IPS DF 19.7 (cell line): ENCODE data around the gene DNAAF3.

Source experiments
- DNase-seq: peaks from one replicate; pipeline ENCODE4 v3.0.0-alpha.2; 2013; ENCODE audit warnings: low read depth, low spot score

The DNAAF3 gene

DNA sequence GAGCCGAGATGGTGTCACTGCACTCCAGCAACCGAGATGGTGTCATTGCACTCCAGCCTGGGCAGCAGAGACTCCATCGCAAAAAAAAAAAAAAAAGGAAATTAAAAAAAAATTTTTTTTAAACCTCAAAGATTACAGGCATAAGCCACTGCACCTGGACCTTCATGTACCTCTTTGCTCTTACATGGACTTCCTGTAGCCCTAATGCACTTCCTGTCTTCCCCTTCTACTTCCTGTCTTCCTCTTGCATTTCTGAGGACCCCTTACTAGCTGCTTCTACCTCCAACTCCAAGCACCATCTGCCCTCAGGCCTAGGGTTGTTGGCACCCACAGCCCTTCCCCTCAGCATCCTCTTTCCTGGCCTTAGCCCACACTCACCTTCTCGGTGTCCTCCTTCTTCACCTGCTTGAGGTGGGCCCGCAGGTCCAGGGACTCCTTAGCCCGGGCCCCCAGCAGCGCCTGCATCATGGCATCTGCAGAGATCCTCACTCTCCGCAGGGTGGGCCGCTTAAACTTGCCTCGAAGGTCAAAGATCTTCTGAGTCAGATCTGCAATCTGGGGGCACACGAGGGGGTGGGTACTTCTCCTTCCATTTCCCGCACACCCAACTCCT, 12.7 kb downstream of the DNAAF3 start:
- no peak for DNase-seq

DNA sequence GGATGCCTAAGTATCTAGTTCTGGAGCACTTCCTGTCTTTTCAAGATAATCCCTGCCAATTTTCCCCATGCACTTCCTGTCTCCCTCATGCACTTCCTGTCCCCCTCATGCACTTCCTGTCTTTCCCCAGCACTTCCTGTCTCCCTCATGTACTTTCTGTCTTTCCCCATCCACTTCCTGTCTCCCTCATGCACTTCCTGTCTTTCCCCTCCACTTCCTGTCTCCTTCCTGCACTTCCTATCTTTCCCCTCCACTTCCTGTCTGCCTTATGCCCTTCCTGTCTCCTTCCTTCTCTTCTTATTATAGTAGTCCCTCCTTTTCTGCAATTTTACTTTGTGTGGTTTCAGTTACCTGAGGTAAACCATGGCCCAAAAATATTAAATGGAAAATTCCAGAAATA, 14.4 kb downstream of the DNAAF3 start:
- DNase-seq = no peak

DNA sequence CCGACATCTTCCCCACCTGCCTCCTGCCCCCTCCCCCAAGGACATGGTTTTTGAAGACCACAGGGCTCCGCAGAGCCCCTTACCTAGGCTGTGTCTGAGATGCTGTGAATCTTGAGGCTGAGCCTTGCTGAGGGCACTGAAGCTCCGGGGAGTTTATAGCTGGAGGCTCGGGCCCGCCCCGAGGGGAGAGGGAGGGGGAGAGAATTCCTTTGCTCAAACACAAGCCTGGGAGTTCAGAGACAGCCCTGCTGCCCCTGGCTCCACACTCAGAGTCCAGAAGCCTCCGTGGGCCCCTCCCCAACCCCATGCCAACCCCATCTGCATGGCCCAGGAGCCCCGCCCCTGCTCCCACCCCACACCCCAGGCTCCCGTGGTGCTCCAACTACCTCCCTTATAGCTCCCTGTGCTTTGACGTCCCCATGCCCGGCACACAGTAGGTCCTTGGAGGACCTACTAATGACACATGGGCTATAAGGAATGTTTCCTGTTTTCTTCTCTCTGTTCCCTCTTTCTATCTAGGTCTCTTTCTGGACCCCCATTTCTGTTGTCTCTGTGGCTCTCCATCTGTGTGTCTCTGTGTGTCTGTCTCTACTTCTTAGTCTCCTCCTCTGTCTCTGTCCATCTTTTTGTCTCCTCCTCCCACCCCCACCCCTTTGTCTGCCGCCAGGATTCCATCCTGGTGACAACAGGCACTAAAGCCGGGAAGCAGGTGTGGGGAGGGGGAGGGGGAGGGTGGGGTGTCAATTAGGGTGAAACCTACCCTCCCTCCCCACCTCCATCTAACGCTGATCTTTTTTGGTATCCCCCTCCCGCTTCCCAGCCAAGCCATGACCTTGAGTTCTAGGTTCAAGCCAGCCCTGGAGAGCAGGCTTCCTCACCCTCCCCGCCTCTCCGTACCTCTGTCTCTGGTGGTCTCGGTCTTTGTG, 17.1 kb downstream of the DNAAF3 start, which contains the start of gene TNNT1:
TNNT1 (minus strand) TSS at position 129 of the 926 bp plus-strand sequence. CDS start 2,049 bp downstream, outside the sequence.
- DNase-seq = no peak

GRCh38 chr19:55147545-55148251, 18.7 kb downstream of the DNAAF3 start:
- DNase-seq = no peak

DNA sequence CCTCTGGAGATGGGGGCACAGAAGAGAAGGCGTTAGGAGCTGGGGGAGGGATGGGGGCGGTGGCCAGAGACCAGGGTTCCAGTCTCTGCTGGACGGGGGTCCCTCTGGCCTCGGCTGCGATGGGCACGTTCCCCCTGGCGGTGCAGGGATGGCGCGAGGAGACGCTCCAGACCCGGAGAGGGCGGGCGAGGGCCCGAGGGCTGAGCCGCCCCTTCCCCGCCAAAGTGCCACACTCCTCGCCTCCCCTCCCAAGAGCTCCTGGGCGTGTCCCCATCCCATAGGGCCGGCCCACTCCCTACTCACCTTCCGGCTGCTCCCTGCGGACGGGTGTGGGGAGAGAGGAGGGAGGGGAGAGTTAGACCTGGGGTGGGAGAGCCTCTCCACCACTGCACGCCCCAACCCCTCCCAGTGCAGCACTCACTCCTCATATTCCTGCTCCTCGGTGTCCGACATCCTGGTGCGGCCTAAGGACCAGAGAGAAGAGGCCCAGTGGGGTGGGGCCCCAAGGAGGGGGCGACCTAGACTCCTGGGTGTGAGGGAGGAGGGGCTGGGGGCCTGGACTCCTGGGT, 19.6 kb downstream of the DNAAF3 start:
- no peak for DNase-seq

DNA sequence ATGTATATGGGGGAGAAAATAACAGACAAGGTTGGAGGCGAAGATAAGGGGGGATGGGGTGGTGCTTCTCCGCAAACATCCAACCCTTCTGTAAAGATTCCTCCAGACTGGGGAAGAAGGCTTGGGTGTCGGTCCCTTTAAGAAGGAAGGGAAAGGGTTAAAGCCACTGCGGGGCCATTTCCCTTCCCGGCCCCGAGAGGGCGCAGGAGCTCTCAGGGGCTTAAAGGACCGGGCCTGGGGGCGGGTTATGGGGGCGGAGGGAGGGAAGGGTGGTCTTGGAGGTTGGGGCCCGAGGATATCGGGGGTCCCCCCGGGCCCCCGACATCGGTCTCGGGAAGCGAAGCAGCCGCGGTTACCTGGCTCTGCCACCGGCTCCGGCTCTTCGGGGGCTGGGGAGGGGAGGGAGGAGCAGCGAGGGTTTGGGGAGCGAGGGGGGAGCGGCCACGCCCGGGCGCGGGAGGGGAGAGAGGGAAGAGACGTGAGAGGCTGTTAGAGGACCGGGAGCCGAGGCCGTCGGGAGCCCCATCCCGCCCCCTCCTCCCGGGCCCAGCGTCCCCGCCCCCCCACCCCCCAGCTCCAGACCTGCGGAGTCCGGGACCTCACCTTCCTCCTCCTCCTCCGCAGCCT, 20.2 kb downstream of the DNAAF3 start:
- no peak for DNase-seq

GRCh38 chr19:55145232-55145631, 21.2 kb downstream of the DNAAF3 start:
- DNase-seq = no peak

- no peak for DNase-seq
Observed at GRCh38 chr19:55141696-55142095, 24.7 kb downstream of the DNAAF3 start.

GRCh38 chr19:55137915-55138314, 28.5 kb downstream of the DNAAF3 start:
- DNase-seq = no peak

DNA sequence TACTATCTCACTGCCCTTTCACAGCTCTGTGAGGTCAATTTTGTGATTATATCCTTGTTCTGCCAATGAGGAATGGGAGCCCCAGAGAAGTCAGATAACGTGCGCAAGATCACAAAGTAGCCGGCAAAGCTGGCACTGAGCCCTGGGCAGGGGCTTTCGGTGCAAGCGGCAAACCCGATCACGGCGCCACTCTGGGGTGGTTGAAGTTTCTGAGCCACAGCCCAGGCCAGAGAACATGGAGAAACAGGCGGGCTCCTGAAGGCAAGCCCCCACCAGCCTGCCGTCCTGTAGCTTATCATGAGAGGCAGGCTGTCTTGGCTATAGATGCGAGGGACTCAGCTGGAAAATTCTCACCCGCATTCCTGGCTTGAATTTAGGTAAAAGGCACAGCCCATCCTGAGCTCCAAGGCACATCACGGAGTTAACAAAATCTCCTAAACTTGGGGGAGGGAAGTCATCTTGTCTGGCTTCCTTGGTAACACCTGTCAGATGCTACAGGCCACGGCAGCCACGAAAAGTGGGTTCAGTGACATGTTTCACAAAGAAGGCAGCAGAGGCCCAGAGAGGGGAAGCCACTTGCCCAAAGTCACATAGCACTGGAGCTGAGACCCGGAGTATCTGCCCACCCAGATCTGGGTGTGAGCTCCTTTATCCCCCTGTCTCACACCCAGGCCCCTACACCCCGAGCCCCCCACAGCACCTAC, 29.9 kb downstream of the DNAAF3 start:
- DNase-seq = no peak

- no peak for DNase-seq
Observed at GRCh38 chr19:55134736-55135135, 31.7 kb downstream of the DNAAF3 start.

DNA sequence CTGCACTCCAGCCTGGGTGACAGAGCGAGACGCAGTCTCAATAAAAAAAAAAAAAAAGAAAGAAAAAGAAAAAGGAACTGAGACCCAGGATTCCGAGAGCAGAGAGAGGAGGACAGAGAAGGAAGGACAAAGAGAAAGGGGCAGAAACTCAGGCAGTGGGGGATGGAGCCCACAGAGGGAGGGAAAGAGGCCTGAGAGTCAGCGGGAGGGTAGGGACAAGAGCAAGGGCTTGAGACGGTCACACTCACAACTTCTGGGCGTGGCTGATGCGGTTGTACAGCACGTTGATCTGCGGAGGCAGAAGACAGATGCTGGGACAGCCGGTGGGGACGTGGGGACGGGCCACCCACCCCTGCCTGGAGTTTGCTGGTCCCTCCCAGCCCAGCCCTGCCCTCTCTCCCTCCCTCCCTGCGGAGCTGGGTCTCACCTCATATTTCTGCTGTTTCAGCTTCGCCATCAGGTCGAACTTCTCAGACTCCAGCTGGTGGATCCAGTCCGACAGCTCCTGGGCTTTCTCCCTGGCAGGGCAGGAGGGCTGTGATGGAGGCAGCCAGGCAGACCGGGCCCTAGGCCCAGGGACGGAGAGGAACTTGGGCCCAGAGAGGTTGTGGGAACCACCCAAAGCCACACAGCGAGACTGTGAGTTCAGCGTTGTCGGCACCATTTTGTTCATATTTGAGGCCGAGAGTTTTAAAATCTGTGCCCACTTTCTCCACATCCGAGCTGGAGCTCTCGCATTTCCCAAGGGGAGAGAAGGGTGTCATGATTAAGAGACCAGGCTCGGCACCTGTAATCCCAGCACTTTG, 32.6 kb downstream of the DNAAF3 start:
- DNase-seq = no peak

DNA sequence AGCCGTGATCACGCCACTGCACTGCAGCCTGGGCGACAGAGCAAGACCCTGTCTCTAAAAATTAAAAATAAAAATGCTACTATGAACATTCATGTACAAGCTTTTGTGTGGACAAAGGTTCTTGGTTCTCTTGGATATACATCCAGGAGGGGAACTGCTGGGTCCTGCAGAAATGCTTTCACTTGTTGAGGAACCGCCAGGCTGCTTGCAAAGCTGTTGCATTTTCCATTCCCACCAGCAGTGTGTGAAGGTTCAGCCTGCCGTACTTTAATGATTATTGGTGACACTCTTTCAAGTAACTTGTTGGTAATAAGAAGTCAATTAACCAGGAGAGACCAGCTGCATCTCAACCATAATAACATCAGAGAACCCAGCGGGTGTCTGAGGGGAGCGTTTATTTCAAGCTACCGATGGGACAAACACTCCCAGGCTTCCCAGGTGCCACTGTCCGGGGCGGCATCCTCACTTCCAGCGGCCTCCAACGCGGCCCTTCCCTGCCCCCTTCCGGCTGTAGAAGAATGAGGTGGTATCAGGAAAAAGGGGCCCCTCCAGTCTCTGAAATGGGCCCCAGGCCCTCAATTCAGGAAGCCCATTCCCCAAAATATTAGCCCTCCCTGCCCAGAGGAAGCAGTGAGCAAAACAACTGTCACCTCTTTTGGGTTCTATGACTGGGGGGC, 33.8 kb downstream of the DNAAF3 start:
- DNase-seq = no peak

DNA sequence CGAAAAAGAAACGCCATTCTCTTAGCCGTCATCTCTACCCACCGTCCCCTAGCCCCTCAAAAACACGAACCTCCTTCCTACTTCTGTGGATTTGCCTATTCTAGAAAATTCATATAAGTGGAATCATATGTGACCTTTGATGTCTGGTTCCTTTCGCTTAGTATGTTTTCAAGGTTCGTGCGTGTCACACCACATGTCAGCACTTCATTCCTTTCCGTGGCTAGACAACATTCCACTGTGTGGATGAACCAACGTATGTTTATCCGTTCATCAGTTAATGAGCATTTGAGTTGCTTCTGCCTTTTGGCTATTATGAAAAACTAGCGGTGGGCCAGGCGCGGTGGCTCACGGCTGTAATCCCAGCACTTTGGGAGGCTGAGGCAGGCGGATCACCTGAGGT, 35.0 kb downstream of the DNAAF3 start:
- no peak for DNase-seq

GRCh38 chr19:55119053-55119452, 47.4 kb downstream of the DNAAF3 start:
- no peak for DNase-seq

DNA sequence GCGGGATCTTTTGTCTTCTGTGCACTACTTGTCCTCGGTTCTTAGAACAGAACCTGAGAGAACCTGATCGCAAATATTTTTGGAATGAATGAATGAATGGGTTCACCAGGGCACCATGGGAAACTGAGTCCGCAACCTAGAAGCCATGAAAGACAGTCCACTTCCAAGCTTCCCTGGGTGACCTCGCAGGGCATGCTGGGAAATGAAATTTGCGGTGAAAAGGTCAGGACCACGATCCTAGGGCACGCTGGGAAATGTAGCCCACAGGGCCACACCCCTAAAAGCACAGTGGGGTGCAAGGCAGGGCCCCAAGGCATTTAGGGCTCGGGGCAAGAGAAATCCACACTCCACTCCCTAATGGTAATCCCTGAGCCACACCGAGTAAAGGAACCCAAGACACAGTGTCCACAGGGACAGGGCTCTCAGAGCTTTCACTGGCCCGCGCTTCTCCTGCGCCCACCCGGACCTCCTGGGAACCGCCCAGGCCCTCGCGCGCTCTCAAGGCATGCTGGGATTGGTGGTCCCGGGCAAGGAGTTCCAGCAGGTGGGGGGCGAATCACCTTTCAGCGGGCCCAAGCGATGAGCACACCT, 47.9 kb downstream of the DNAAF3 start:
- peak; percentile 97 for DNase-seq

GRCh38 chr19:55117663-55118391, 48.6 kb downstream of the DNAAF3 start:
- peak; percentile 95 for DNase-seq
